GM18873 (cell line): ENCODE data around the gene UGGT2.
"Not testable (repeated sequence)": the region's sequence is repeated elsewhere in the genome, so short reads cannot be mapped to it uniquely, and the experiment has no call there.

Experiments used
- ATAC-seq: cut with Tn5 transposase; IDR thresholded peaks from one replicate; pipeline ENCODE4 v1.9.1; 2021; ENCODE audit warnings: mild to moderate bottlenecking, moderate library complexity, moderate number of reproducible peaks; ENCODE audit not compliant: unreplicated experiment, low FRiP score

The UGGT2 gene

GRCh38 chr13:95918860-95919259 lies 134.3 kb downstream of the UGGT2 start:
- ATAC-seq, result no peak

GRCh38 chr13:95914991-95915501 lies 138.2 kb downstream of the UGGT2 start:
- no peak for ATAC-seq

DNA sequence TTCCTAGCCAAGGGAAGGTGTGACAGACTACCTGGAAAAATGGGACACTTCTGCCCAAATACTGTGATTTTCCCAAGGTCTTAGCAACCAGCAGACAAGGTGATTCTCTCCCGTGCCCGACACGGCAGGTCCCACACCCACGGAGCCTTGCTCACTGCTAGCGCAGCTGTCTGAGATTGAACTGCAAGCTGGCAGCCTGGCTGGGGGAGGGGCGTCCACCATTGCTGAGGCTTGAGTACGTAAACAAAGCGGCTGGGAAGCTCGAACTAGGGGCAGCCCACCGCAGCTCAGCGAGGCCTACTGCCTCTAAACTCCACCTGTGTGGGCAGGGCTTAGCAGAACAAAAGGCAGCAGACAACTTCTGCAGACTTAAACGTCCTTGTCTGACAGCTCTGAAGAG lies 146.2 kb downstream of the UGGT2 start:
- no peak for ATAC-seq

DNA sequence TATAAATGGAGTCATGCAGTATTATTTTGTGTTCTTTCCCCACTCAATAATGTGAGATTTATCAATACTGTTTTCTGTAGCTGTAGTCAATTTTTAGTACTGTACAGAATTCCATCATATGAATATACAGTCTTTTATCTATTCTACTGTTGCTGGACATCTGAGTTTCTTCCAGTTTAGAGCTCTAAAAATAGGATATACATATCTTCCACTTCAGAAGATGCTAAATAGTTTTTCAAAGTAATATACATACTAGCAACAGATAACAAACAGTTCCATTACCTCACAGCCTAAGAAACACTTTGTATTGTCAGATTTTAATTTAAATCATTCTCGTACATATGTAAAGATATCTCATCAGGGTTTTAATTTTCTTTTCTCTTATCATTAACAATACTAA lies 149.6 kb downstream of the UGGT2 start:
- ATAC-seq, result no peak

GRCh38 chr13:95902741-95903140 lies 150.5 kb downstream of the UGGT2 start:
- no peak for ATAC-seq

- no peak for ATAC-seq
Measured at GRCh38 chr13:95898256-95898655, 154.9 kb downstream of the UGGT2 start.

DNA sequence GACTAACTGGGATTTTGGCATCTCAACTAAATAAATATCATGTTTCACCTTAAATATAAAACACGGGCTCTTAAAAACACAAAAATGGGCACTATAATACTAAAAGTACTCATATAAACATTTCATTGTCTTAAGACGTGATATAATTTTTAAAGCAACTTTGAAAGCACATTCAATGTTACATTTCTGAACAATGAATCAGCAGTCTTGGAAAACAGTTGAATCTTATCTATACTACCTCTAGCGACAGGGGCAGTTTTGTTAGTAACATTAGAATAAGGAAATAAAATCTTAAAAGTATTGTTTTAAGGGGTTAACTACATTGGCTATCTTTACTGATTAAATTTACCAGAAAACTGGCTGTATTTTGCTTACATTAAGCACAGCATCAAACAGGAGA lies 156.9 kb downstream of the UGGT2 start:
- no peak for ATAC-seq

DNA sequence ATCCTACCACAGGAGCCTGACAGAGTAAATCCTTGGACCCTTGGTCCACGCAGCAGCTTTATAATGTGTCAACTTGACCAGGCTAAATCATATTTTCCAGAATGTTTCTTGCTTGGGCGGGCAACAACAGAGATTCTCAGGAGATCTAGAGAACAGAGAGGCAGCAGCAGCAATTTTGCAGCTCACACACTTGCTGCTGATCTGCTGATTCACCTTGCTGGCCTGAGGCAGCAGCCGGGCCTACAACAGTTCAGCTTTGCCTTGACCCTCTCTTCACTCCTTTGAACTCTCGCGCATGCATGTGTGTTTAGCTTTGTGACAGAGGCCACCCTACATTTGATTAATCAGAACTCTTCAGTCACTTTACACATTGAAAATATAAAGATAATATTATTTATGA lies 159.3 kb downstream of the UGGT2 start:
- no peak for ATAC-seq

- no peak for ATAC-seq
Measured at GRCh38 chr13:95882121-95882520, 171.1 kb downstream of the UGGT2 start.

- ATAC-seq, result no peak
Measured at GRCh38 chr13:95880331-95880730, 172.9 kb downstream of the UGGT2 start.

- ATAC-seq, result no peak
Measured at GRCh38 chr13:95874286-95874685, 178.9 kb downstream of the UGGT2 start.

DNA sequence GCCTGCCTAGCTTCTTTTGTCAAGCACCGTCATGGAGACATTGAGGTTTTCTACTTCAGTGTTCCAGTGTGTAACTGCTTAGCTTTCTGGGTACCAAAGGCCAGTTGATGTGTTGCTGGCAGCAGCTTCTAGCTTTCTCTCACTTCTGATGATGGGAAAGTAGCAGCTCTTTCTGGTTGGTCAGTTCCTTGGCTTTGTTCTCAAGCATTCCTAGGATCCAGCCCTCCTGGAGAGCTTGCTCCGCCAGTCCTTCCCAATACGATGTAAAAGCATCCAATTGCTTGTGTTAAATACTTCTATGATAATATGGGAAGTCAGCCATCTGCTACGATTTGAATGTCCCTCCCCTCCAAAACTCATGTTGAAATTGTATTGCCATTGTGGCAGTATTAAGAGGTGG lies 182.8 kb downstream of the UGGT2 start:
- no peak for ATAC-seq

- ATAC-seq, result no peak
Measured at GRCh38 chr13:95865080-95865615, 188.1 kb downstream of the UGGT2 start.

GRCh38 chr13:95862408-95862807 lies 190.8 kb downstream of the UGGT2 start:
- no peak for ATAC-seq

- no peak for ATAC-seq
Measured at GRCh38 chr13:95861296-95861695, 191.9 kb downstream of the UGGT2 start.

DNA sequence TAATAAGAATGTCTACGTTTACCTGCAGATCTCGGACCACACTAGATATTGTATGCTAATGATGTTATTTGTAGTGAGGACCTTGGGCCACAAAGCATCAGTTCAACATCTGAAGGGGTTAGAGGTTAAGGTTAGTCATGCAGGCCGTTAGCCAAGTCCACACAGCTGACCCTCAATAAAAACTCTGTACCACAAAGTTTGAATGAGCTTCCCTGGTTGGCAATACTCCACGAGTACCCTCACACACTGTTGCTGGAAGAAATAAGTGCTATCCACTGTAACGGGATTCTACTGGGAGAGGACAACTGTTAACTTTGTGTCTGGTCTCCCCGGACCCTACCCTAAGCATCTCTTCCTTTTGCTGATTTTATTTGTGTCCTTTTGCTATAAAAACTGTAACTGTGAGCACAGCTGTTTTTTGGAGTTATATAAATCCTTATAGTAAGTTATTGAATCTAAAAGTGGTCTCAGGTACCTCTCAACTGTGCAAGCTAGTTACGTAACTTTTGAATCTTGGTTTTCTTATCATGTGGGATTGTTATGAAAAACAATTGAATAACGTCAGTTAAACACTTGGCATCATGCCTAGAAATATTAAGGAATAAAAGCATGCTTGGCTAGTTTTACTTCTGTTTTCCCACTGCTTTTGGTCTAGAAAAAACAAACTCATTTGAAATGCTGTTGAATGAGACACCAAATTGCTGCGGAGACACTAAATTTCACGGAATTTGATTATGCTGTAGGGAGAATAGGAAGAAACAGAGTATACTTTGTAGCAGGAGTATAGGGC lies 194.7 kb downstream of the UGGT2 start:
- ATAC-seq, result no peak

DNA sequence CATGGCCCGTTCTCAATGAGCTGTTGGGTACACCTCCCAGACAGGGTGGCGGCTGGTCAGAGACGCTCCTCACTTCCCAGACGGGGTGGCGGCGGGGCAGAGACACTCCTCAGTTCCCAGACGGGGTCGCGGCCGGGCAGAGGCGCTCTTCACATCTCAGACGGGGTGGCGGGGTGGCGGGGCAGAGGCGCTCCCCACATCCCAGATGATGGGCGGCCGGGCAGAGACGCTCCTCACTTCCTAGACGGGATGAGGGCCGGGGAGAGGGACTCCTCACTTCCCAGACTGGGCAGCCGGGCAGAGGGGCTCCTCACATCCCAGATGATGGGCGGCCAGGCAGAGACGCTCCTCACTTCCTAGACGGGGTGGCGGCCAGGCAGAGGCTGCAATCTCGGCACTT lies 207.5 kb downstream of the UGGT2 start:
- ATAC-seq, result not testable (repeated sequence)

DNA sequence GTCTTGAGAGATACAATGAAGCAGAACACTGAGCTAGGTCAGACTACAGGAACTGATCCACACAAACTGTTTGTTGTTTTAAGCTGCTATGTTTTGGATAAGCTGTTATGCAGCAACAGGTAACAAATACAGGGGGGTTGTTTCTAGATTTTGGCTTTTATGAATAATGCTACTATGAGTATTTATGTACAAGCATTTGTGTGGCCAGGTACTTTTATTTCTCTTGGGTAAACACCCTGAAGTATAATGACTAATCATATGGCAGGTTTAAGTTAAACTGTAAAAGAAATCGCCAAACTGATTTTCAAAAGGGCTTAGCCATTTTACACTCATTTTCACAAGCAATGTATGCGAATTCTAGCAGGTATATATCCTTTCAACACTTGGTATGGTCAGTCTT lies 210.3 kb downstream of the UGGT2 start:
- no peak for ATAC-seq

- no peak for ATAC-seq
Measured at GRCh38 chr13:95841894-95842293, 211.3 kb downstream of the UGGT2 start.

DNA sequence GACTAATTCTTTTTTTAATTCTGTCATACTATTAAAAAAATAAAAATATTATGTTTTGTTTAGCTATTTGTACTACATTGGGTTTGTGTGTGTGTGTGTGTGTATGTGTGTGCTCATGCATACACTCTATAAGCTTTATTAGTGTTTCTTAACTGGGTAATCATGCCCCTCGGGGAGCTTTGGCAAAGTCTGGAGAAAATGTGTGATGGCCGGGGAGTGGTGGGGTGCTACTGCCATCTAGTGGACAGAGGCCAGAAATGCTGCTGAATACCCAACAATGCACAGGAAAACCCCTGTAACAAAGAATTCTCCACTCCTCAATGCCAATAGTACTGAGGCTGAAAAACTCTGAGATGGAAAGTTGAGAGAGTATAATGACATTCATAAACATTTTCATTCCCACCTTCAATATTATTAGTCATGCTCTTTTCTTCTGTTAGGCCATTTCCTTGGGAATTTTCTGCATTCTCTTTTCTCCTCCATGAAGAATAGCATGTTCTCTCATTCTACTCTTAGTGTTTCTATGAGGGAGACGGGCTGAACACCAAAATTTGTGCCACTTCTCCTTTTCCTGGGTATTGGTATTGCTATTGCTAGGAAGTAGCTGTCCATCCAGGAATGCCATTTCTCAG lies 219.0 kb downstream of the UGGT2 start:
- peak; percentile 82 for ATAC-seq

DNA sequence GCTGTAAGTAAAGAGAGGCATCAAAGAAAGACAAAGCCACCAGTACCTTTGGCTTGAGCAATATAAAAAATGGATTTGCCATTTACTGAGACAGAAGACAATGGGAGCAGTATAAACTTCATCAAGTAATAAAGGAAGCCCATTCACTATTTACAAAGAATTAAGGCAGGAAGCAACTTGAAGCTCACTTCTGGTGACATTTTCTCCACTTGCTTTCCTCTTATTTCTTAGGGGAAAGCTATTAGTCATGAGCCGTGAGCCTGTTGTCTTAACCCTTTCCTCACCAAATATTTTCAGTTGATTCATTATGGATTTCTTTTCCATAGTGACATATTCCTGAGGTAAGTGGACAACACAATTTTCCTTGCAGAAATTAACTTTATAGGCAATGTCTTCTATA lies 219.5 kb downstream of the UGGT2 start:
- no peak for ATAC-seq

DNA sequence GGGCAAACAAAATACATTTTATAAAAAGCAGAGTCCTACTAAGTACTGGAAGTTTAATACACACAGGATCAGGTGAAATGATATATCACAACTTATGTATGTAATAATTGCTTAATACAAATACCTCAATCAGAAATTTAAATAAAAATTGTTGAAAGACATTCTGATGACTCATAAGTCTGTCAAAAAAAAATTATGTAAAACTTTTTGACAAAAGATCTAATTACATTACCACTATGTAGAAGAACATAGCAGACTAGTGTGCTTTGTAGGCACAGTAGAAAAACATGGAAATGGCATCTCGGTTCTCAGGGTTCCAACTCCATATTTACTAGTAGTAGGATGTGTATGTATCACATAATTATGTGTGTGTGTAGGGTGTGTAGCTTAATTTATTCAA lies 220.1 kb downstream of the UGGT2 start:
- ATAC-seq, result no peak
